Gastroesophageal sphincter (tissue), 3 donors: ENCODE results near the gene PIP5K1B.

ENCODE experiments used
- EP300 ChIP-seq: sonication (generic); formaldehyde crosslinking; IDR thresholded peaks from one replicate; pipeline ENCODE4 v1.6.1; 2017; ENCODE audit warnings: antibody characterized with exemption, mild to moderate bottlenecking
- POLR2A ChIP-seq, 2 donors: fragments of 450-650 bp; IDR thresholded peaks; one replicate each; pipeline ENCODE4 v1.6.1; 2017; ENCODE audit warnings: antibody characterized with exemption in 2 of 2, mild to moderate bottlenecking in 2 of 2, moderate library complexity in 1 of 2
- POLR2AphosphoS5 ChIP-seq: sonication (generic); formaldehyde crosslinking; IDR thresholded peaks from one replicate; pipeline ENCODE4 v1.6.1; 2017; ENCODE audit warnings: antibody characterized with exemption
- TF ChIP-seq, protein P1 (sequence below), 4 experiments: fragments of 200-600 bp in 2 of 4; fragments of 450-650 bp in 2 of 4; sonication (generic) in 1 of 4; IDR thresholded peaks; one replicate each; pipeline ENCODE4 v1.5.1; 2017 to 2019; ENCODE audit warnings: antibody characterized with exemption in 4 of 4, mild to moderate bottlenecking in 2 of 4, moderate library complexity in 2 of 4

DNA sequence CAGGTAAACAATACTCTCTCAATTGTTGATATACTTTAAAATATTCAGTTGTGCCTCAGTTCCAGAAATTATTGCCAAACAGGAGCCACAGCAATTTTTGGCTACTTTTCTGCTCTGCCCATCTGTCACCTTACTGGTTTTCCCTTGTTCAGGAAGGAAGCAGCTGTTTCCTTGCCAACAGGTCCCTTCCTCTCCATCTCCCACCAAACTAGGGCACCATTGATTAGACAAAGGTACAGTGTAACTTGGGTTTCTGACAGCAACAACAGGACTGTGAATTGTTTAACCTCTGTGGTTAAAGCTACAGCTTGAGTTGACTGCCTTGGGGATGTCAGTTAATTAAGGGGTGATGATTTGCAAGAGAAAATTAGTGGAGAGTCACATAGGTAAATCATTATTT lies 76.9 kb downstream of the PIP5K1B start:
- TF ChIP-seq, protein P1, sequence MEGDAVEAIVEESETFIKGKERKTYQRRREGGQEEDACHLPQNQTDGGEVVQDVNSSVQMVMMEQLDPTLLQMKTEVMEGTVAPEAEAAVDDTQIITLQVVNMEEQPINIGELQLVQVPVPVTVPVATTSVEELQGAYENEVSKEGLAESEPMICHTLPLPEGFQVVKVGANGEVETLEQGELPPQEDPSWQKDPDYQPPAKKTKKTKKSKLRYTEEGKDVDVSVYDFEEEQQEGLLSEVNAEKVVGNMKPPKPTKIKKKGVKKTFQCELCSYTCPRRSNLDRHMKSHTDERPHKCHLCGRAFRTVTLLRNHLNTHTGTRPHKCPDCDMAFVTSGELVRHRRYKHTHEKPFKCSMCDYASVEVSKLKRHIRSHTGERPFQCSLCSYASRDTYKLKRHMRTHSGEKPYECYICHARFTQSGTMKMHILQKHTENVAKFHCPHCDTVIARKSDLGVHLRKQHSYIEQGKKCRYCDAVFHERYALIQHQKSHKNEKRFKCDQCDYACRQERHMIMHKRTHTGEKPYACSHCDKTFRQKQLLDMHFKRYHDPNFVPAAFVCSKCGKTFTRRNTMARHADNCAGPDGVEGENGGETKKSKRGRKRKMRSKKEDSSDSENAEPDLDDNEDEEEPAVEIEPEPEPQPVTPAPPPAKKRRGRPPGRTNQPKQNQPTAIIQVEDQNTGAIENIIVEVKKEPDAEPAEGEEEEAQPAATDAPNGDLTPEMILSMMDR (IDR thresholded peaks at IDR 0.05): no peak
- TF ChIP-seq POLR2AphosphoS5 (no peak), EP300 (no peak), POLR2A (IDR thresholded peaks at IDR 0.05) (no peak)
